HL-60 (cell line): ENCODE results near the gene SPEF1.

ENCODE experiments used
- CTCF ChIP-seq: IDR thresholded peaks from one replicate; pipeline ENCODE4 v1.5.1; 2011; ENCODE audit warnings: low read length, control low read depth, inconsistent platforms; ENCODE audit not compliant: insufficient read depth
- GABPA ChIP-seq: IDR thresholded peaks from 2 replicates; pipeline ENCODE4 v1.6.1; 2012; ENCODE audit warnings: low read depth
- POLR2AphosphoS5 ChIP-seq: IDR thresholded peaks from 2 replicates; pipeline ENCODE4 v1.6.1; 2012; ENCODE audit warnings: low read depth

- no peak for TF ChIP-seq CTCF
- no peak for TF ChIP-seq POLR2AphosphoS5
- no peak for TF ChIP-seq GABPA
These were observed 42.9 kb downstream of the SPEF1 start for GRCh38 chr20:3738111-3739053.
